SIG-M5 (cell line): Measurements from ENCODE around the gene NOMO2.
"Not testable (repeated sequence)": the region's sequence is repeated elsewhere in the genome, so short reads cannot be mapped to it uniquely, and the experiment has no call there.

Experiments
- DNase-seq: peaks from one replicate; lab custom pipeline; 2025; lab: John Stamatoyannopoulos, UW

The NOMO2 gene, protein sequence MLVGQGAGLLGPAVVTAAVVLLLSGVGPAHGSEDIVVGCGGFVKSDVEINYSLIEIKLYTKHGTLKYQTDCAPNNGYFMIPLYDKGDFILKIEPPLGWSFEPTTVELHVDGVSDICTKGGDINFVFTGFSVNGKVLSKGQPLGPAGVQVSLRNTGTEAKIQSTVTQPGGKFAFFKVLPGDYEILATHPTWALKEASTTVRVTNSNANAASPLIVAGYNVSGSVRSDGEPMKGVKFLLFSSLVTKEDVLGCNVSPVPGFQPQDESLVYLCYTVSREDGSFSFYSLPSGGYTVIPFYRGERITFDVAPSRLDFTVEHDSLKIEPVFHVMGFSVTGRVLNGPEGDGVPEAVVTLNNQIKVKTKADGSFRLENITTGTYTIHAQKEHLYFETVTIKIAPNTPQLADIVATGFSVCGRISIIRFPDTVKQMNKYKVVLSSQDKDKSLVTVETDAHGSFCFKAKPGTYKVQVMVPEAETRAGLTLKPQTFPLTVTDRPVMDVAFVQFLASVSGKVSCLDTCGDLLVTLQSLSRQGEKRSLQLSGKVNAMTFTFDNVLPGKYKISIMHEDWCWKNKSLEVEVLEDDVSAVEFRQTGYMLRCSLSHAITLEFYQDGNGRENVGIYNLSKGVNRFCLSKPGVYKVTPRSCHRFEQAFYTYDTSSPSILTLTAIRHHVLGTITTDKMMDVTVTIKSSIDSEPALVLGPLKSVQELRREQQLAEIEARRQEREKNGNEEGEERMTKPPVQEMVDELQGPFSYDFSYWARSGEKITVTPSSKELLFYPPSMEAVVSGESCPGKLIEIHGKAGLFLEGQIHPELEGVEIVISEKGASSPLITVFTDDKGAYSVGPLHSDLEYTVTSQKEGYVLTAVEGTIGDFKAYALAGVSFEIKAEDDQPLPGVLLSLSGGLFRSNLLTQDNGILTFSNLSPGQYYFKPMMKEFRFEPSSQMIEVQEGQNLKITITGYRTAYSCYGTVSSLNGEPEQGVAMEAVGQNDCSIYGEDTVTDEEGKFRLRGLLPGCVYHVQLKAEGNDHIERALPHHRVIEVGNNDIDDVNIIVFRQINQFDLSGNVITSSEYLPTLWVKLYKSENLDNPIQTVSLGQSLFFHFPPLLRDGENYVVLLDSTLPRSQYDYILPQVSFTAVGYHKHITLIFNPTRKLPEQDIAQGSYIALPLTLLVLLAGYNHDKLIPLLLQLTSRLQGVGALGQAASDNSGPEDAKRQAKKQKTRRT

DNA sequence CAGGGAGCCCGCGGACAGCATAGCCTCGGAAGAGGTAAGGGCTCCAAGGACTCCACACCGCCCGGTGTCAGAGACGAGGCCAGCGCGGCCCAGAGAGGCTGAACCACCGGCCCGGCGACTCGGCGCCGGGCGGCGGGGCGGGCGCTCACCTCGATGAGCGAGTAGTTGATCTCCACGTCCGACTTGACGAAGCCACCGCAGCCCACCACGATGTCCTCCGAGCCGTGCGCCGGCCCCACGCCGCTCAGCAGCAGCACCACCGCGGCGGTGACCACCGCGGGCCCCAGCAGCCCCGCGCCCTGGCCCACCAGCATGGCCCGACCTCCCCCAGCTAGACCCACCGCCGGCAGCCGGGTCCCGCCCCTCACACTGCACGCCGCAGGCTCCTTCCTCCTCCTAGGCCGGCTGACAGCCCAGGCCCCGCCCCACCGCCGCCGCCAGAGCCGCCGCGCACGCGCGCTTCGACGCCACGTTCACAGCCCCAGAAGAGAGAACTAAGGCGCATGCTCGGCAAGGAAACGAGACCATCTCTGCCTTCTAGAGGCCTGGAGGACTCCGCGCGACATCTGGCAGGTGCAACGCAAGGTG is at the start of gene NOMO2:
Gene NOMO2 (minus strand): TSS at position 371 of the 588 bp plus-strand sequence. CDS start 57 bp downstream, at position 314.
- DNase-seq, result not testable (repeated sequence)

DNA sequence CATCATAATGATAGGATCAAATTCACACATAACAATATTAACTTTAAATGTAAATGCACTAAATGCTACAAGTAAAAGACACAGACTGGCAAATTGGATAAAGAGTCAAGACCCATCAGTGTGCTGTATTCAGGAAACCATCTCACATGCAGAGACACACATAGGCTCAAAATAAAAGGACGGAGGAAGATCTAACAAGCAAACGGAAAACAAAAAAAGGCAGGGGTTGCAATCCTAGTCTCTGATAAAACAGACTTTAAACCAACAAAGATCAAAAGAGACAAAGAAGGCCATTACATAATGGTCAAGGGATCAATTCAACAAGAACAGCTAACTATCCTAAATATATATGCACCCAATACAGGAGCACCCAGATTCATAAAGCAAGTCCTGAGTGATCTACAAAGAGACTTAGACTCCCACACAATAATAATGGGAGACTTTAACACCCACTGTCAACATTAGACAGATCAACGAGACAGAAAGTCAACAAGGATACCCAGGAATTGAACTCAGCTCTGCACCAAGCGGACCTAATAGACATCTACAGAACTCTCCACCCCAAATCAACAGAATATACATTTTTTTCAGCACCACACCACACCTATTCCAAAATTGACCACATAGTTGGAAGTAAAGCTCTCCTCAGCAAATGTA is 48.4 kb upstream of the NOMO2 start:
- DNase-seq, result not testable (repeated sequence)

DNA sequence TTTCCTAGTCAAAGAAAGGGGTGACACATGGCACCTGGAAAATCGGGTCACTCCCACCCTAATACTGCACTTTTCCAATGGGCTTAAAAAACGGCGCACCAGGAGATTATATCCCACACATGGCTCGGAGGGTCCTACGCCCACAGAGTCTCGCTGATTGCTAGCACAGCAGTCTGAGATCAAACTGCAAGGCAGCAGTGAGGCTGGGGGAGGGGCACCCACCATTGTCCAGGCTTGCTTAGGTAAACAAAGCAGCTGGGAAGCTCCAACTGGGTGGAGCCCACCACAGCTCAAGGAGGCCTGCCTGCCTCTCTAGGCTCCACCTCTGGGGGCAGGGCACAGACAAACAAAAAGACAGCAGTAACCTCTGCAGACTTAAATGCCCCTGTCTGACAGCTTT is 46.4 kb upstream of the NOMO2 start:
- DNase-seq, result not testable (repeated sequence)

DNA sequence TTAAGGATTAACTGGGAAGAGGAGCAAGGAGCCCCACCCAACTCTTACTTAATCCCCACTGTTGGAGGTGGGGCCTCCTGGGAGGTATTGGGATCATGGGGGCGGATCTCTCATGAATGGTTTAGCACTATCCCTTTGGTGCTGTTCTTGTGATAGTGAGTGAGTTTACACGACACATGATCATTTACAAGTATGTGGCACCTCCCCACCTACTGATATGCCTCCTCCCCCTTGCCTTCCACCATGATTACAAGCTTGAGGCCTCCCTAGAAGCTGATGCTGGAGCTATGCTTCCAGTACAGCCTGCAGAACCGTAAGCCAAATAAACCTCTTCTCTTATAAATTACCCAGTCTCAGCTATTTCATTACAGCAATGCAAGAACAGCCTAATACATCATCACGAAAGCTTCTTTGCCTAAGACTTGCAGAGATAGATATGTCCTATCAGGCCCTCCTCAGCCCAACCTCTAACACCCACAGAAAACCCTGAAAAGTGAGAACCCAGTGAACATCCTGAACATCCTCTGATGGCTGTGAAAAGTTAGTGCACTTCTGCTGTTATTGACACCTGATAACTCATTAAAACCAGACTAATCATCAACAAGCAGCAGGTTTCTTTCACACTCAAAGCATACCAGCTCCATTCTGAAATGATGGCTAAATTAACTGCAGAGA is 41.8 kb upstream of the NOMO2 start:
- DNase-seq, result not testable (repeated sequence)

DNA sequence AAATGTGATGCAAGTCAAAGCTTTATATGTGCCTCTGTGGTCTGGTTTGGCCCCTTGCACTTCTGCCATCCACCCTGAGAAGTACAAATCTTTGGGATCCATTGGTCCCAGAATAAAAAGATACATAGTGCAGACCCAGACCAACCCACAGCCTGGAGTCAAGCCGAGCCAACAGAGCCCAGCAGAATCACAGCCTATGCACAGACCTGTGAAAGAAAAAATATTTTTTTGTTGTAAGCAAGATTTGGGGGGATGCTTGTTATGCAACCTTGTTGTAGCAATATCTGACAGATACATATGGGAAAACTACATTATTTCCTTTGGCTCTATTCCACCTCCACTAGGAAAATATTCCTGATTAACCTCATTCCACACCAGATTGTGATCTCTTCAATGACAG is 36.7 kb upstream of the NOMO2 start:
- not testable (repeated sequence) for DNase-seq

DNA sequence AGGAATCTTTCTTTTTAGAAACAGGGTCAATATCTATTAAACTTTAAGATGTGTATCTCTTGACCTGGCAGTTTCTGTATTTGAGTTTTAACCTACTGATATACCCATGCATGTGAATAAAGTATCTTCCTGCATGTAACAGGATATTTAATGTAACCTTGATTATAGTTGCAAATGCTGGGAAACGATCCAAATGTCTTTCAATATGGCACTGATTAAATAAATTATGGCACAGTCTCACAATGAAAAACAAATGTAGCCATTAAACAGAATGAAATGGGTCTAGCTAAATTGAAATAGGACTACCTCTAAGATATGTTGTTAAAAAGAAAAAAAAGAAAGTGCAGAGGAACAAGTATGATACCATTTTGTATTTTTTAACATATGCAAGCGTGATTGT is 35.8 kb upstream of the NOMO2 start:
- not testable (repeated sequence) for DNase-seq

DNA sequence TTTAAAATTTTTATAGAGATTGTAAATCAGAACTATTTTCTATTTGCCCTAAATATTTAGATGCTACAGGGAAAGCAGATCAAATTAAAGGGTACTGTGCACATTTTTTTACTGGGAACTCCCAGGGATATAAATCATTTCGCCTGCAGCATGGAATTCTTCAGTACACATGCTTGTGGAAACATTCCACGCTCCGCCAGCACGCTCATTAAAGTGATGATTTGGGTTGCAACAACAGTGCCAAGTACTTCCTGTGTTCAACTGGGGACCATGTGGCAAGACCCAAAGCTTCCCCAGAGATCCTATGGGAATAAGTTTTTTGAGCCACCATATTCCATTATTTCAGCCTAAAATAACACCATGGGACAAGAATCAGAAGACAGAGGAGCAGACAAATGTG is 35.4 kb upstream of the NOMO2 start:
- DNase-seq, result not testable (repeated sequence)

DNA sequence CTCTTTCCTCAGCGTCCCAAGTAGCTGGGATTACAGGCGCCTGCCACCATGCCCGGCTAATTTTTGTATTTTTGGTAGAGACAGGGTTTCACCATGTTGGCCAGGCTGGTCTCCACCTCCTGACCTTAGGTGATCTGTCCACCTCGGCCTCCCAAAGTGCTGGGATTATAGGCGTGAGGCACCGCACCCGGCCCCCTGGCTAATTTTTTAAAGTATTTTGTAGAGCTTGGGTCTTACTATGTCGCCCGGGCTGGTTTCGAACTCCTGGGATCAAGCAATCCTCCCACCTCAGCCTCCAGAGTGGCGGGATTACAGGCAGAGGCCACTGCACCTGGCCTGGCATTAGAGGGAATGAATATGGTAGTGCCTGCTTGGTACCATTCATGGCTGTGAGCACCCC is 33.9 kb upstream of the NOMO2 start:
- not testable (repeated sequence) for DNase-seq

DNA sequence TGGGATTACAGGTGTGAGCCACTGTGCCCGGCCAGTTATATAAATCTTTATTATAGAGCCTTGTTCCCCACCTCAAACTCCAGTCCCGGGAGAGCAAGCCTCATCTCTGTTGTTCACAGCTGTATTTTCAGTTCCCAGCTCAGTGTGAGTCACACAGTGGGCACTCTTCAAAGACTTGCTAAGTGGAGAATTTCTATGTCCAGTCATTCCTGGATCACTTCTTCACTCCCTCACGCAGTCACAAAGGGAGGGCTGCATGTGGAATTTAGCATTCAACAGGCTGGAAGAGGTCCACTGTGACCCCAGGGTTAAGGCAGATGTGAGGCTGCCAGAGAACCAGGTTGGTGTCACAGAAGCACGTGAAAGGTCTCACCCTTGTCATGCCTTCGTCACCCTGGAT is 33.0 kb upstream of the NOMO2 start:
- not testable (repeated sequence) for DNase-seq

DNA sequence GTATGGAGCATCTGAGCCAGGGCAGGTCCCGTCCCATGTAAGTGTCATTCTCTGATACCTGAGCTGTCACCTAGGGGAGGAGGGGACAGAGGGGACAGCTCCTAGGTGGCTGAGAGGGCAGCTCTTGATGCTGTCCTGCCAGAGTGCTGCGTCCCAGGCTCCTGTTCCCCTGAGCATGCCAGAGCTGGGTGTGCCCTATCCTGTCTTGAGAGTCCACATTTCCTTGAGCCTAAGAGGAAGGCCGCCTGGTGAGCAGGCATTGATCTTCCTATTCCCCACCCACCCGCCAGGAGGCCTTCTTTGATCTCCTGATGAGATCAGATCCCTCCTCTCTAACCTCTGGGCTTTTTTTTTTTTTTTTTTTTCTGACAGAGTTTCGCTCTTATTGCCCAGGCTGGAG is 32.0 kb upstream of the NOMO2 start:
- DNase-seq, result not testable (repeated sequence)

DNA sequence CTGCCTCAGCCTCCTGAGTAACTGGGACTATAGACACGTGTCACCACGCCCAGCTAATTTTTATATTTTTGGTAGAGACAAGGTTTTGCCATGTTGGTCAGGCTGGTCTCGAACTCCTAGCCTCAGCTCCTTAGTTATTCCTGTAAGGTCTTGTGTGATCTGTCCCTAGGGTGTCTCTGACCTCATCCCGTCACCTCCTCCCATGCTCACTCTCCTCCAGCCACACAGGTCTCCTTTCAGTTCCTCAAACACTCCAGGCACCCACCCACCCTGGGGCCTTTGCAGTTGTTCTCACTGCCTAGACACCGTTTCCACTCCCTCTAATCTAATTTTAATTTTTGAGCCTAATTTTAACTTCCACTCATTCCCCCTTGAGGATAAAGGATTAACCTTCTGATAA is 31.1 kb upstream of the NOMO2 start:
- not testable (repeated sequence) for DNase-seq

DNA sequence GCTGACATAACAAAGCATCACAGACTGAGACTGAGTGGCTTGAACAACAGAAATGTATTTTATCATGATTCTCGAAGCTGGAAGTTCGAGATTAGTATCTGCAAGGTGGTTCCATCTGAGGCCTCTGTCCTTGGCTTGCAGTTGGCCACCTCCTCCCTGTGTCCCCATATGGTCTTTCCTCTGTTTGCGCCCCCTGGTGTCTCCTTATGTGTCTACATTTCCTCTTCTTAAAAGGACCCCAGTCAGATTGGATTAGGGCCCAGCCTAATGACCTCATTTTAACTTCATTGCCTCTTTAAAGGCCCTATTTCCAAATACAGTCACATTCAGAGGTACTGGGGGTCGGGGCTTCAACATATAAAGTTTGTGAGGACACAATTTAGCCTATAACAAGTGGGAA is 30.0 kb upstream of the NOMO2 start:
- not testable (repeated sequence) for DNase-seq

DNA sequence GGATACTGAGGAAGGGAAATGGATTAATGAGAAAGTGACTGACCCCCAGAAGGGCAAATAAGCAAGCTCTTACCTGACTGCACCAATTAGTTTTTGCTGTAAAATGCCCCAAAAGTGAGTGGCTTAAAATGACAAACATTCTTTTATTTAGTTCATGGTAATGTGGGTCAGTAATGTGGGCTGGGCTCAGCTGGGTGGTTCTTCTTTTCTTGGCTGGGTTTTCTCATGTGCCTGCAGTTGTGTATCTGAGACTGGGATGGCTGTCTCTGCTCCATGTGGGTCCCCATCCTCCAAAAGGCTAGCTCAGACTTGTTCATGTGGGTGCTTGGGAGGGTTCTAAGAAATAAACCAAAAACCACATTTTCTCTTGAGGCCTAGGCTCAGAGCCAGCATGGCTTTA is 29.5 kb upstream of the NOMO2 start:
- not testable (repeated sequence) for DNase-seq

DNA sequence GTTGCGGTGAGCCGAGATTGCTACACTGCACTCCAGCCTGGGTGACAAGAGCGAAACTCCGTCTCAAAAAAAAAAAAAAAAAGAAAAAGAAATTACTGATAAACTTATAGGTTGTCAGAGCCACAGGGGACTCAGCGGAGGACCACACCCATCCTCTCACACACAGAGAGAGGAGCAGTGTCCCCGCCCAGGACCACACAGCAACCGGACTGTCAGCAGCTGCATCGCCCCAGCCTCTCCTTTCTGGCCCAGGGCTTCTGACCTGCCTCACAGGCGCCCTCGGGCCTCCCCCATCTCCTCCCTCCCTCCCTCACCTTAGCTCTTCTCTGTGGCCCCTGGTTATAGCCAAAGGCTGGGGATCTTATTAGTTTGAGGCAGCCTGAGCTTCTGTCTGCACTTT is 27.9 kb upstream of the NOMO2 start:
- not testable (repeated sequence) for DNase-seq

DNA sequence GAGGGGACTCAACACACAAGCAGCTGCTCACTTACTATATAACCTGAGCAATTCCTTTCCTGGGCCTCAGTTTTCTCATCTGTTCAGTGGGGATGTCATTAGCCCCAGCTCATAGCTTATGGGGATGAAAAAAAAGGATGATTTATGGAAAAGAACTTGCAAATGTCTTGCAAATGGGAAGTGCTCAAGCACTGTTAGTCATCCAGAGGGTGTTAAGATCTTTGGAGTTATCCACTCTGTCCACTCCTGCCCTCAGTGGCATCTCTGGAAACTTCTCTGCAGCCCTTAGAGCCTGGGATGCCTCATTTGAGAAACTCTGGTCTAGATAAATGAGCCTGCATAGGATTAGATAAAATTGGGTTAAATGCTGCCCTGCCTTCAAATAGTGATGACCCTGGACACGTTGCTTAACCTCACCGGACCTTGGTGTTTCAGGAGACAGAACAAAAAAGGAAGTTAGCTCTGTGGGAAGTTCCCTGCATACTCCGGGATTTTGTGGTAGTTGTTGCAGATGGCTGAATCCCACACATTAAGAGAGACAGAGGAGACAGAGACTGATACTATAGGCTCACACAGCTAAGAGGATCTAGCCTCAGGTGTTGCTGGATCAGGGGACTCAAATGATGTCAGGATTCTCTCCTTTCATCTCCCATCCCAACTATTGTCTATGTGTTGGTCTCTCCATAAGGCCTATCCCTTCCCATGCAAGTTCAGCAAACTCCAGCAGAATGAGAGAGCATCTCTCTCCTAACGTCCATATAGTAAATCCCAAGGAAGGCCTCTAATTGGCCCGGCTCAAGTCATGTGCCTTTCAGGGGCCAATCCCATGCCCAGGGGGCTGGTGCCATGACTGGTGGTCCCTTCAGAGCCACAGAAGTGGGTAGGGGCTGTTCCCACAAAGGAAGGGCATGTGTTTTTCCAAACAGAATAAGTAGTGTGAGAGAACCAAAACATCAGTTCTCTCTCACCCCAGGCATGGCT is 25.0 kb upstream of the NOMO2 start:
- not testable (repeated sequence) for DNase-seq

DNA sequence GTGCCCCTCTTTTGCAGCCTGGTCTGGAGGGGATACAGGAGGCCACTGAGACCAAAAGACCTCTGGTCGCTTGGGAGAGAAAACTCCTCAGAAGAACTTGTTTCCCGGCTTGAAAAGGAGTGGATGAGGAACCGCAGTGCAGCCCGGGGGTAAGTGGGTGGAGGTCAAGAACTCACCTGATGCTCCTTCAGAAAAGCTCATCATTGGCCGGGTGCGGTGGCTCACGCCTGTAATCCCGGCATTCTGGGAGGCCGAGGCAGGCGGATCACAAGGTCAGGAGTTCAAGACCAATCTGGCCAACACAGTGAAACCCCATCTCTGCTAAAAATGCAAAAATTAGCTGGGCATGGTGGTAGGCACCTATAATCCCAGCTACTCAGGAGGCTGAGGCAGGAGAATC is 23.9 kb upstream of the NOMO2 start:
- DNase-seq, result not testable (repeated sequence)

DNA sequence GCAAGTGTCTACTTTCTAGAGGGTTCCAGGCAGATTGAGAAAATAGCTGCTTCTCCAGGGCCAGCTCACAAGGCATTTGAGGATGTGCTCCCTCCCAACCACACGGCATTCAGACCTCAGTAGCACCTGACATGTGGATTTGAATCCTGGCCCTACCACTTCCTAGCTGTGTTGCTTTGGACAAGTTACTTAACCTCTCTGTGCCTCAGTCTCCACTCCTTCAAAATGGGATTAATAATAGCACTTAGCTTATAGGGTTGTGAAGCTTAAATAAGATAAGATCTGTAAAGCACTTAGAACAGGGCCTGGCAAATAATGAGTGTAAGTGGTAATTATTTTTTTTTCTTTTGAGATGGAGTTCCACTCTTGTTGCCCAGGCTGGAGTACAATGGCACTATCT is 21.0 kb upstream of the NOMO2 start:
- DNase-seq, result no peak

DNA sequence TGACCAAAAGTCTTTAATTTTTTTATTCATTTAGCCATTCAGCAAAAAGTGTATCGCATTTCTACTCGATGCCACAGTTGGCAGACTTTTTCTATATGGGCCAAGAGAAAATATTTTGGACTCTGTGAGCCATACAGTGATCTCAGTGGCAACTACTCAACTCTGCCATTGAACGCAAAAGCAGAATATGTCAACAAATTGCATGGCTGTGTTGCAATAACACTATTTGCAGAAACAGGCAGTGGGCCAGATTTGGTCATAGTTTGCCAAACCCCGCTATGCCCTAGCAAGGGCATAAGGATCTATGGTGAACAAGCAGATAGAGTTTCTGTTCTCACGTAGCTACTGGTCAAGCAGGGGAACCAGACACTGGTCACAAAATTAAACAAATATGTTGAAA is 18.5 kb upstream of the NOMO2 start:
- not testable (repeated sequence) for DNase-seq

DNA sequence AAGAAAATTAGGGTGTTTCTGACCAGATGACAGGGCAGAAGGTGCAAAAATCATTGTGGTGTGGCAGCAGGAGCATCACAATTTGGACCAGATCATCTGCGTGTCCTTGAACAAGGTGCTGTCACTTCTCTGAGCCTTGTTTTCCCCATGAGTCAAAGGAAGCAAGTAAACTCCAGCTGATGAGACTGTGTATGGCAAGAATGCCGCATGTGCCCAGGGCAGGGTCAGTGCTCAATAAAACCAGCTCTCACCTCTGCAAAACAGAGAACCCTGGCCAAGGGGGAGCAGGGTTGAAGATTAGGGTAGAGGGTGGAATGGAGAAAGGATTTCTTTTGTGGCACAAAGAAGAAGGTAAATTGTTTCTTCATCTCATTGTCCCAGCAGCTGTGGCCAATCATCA is 17.4 kb upstream of the NOMO2 start:
- DNase-seq, result not testable (repeated sequence)
